ENCODE data around the gene FRMD4A. TPM values are rescaled to one million over a fixed set of nuclear protein-coding genes. Genes with fewer than 3 reads are reported as not detected.

The FRMD4A gene
- total RNA-seq, 1 experiment from 2014 or later = 19.6 TPM

DNA sequence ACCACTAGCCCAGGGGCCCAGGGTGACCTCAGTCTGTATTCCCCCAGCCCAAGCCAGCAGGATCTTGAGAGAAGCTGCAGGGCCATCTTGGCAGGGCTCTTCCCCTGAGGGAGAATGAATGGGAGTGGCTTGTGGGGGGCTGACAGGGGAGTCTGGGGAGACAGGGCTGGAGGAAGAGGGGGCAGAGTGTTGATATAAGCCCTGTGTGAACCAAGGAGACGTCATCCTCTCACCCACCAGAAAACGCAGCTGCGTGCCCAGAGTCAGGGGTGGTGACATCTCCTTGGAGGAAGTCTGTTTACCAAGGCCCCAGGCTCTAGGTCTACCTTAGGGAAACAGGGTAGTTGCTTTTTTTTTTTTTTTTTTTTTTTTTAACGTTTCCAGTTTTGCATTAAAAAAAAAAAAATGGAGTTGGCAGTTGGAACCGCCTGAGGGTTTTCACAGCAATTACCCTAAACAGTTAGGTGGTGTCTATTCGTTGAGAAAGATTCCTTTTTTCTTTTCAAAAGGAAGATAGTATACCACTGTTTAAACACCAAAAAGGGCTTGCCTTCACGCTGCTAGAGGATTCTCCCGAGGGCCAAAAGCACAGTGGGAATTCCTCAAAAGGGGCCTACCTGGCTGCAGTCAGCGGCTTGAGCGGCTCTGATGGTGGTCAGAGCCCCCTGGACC lies 630.1 kb downstream of the FRMD4A start:
- H2BK15ac ChIP-seq (ENCODE audit: low read depth, low read length) = no peak overlapping the region
- Mint-ChIP-seq H3K9me3 (no peaks in the 10 kb centered on the region), H3K4me3 (no peak overlapping the region), H3K4me1 (peaks cover 25 to 34% of the 10 kb centered on the region in 2 experiments), H3K27me3 (ENCODE audit: low read depth) (no peaks in the 10 kb centered on the region), H3K36me3 (ENCODE audit: insufficient read depth in 1 of 3, low read depth in 3 of 3) (peaks cover 33 to 41% (median 35%) of the 10 kb centered on the region in 3 experiments; a peak in 6 of 7 replicates), H3K27ac (peak overlapping the region in 1 of 3 experiments; percentile 68; a peak in 3 of 7 replicates)
- H2AK5ac ChIP-seq (ENCODE audit: insufficient read length, low read length) = no peak overlapping the region
- H2BK120ac ChIP-seq (ENCODE audit: low read depth, low read length, poor library complexity, severe bottlenecking) = no peak overlapping the region
- H3K14ac ChIP-seq (ENCODE audit: insufficient read depth, low read length) = no peak overlapping the region
- no peak overlapping the region for H3K4ac ChIP-seq (ENCODE audit: low read depth, low read length)
- H2BK5ac ChIP-seq (ENCODE audit: insufficient read length, low read length) = no peak overlapping the region
- no peak overlapping the region for H4K91ac ChIP-seq (ENCODE audit: insufficient read length, low read depth, low read length)
- WGBS (ENCODE audit: extremely low coverage, insufficient read length, low lambda C conversion rate) = no CpG with 5 or more reads among the region's 10 CpGs
- H3K23me2 ChIP-seq (ENCODE audit: insufficient read length, low read depth, low read length, poor library complexity, severe bottlenecking) = no peaks in the 10 kb centered on the region
- H3K9me3 ChIP-seq (ENCODE audit: control insufficient read depth, low read depth, low read length) = no peaks in the 10 kb centered on the region
- no peak overlapping the region for H4K5ac ChIP-seq (ENCODE audit: insufficient read length, low read depth, low read length)
- H3K23ac ChIP-seq (ENCODE audit: insufficient read length, low read depth, low read length) = no peak overlapping the region
- H3K18ac ChIP-seq (ENCODE audit: insufficient read length, low read depth, low read length) = no peak overlapping the region
- no peak overlapping the region for H3T11ph ChIP-seq (ENCODE audit: low read length)
- no peaks in the 10 kb centered on the region for H3K27me3 ChIP-seq (ENCODE audit: insufficient read depth, low read length)
- H3K4me2 ChIP-seq (ENCODE audit: insufficient read depth, insufficient read length, low read length) = no peak overlapping the region
- H3K79me2 ChIP-seq (ENCODE audit: insufficient read depth, low read length) = no peaks in the 10 kb centered on the region
- no peak overlapping the region for H3K9ac ChIP-seq (ENCODE audit: extremely low read depth, insufficient read length, low read length)
- no peak for DNase-seq
- H2BK20ac ChIP-seq (ENCODE audit: low read depth, low read length, poor library complexity, severe bottlenecking) = no peak overlapping the region
- no peak overlapping the region for H4K8ac ChIP-seq (replicated peaks; ENCODE audit: insufficient read length, low read depth, low read length)
- H3K27ac ChIP-seq (ENCODE audit: insufficient read length, low read depth, low read length) = no peak overlapping the region
- no peak overlapping the region for H2AFZ ChIP-seq (ENCODE audit: low read length)
- H2BK12ac ChIP-seq (ENCODE audit: insufficient read length, low read depth, low read length) = no peak overlapping the region
- H3K56ac ChIP-seq (ENCODE audit: insufficient read length, low read depth, low read length) = no peak overlapping the region
- H3K79me1 ChIP-seq (ENCODE audit: insufficient read depth, low read depth, low read length, poor library complexity, severe bottlenecking) = no peaks in the 10 kb centered on the region
- TF ChIP-seq, protein P1, sequence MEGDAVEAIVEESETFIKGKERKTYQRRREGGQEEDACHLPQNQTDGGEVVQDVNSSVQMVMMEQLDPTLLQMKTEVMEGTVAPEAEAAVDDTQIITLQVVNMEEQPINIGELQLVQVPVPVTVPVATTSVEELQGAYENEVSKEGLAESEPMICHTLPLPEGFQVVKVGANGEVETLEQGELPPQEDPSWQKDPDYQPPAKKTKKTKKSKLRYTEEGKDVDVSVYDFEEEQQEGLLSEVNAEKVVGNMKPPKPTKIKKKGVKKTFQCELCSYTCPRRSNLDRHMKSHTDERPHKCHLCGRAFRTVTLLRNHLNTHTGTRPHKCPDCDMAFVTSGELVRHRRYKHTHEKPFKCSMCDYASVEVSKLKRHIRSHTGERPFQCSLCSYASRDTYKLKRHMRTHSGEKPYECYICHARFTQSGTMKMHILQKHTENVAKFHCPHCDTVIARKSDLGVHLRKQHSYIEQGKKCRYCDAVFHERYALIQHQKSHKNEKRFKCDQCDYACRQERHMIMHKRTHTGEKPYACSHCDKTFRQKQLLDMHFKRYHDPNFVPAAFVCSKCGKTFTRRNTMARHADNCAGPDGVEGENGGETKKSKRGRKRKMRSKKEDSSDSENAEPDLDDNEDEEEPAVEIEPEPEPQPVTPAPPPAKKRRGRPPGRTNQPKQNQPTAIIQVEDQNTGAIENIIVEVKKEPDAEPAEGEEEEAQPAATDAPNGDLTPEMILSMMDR (conservative IDR thresholded peaks at IDR 0.05) = no peak
- no peaks in the 10 kb centered on the region for H4K20me1 ChIP-seq (ENCODE audit: control insufficient read depth, insufficient read depth, insufficient read length)
- H3K4me1 ChIP-seq (ENCODE audit: insufficient read depth, low read length) = no peaks in the 10 kb centered on the region

Measured in H9 (cell line).